H9 (cell line): ENCODE measurements around the gene MRPL23. TPM values are rescaled to one million over a fixed set of nuclear protein-coding genes. Genes with fewer than 3 reads are reported as not detected.

Experiments used
- DNase-seq: peaks from one replicate; pipeline ENCODE4 v3.0.0-alpha.2; 2017
- H2AFZ ChIP-seq: one replicate; pipeline ENCODE4 v1.6.1; 2013; ENCODE audit warnings: mild to moderate bottlenecking, low read length, control low read depth, moderate library complexity
- H2AK5ac ChIP-seq: 2 replicates; pipeline ENCODE4 v1.6.1; 2013; ENCODE audit warnings: low read length, control low read depth, mixed read lengths; ENCODE audit not compliant: insufficient read length
- H2BK120ac ChIP-seq: one replicate; pipeline ENCODE4 v1.6.1; 2013; ENCODE audit warnings: low read depth, mild to moderate bottlenecking, low read length, control low read depth, inconsistent platforms; ENCODE audit not compliant: poor library complexity, severe bottlenecking
- H2BK12ac ChIP-seq: 2 replicates; pipeline ENCODE4 v1.6.1; 2013; ENCODE audit warnings: low read length, control low read depth, mixed read lengths, low read depth; ENCODE audit not compliant: insufficient read length
- H2BK15ac ChIP-seq: 2 replicates; pipeline ENCODE4 v1.6.1; 2013; ENCODE audit warnings: low read depth, low read length, control low read depth
- H2BK20ac ChIP-seq: one replicate; pipeline ENCODE4 v1.6.1; 2013; ENCODE audit warnings: low read depth, mild to moderate bottlenecking, low read length, control low read depth, inconsistent platforms; ENCODE audit not compliant: poor library complexity, severe bottlenecking
- H2BK5ac ChIP-seq: 2 replicates; pipeline ENCODE4 v1.6.1; 2013; ENCODE audit warnings: low read length, control low read depth, mixed read lengths; ENCODE audit not compliant: insufficient read length
- H3K14ac ChIP-seq: 2 replicates; pipeline ENCODE4 v1.6.1; 2013; ENCODE audit warnings: low read length, control low read depth; ENCODE audit not compliant: insufficient read depth
- H3K18ac ChIP-seq: 2 replicates; pipeline ENCODE4 v1.6.1; 2013; ENCODE audit warnings: low read depth, mild to moderate bottlenecking, mixed read lengths, low read length, control low read depth; ENCODE audit not compliant: insufficient read length
- H3K23ac ChIP-seq: 2 replicates; pipeline ENCODE4 v1.6.1; 2013; ENCODE audit warnings: low read length, control low read depth, mixed read lengths, low read depth; ENCODE audit not compliant: insufficient read length
- H3K23me2 ChIP-seq: 2 replicates; pipeline ENCODE4 v1.6.1; 2013; ENCODE audit warnings: low read depth, mild to moderate bottlenecking, mixed read lengths, low read length, control low read depth; ENCODE audit not compliant: insufficient read length, poor library complexity, severe bottlenecking
- H3K27ac ChIP-seq: 2 replicates; pipeline ENCODE4 v1.5.1; 2013; ENCODE audit warnings: low read length, control low read depth, mixed read lengths, low read depth; ENCODE audit not compliant: insufficient read length
- H3K27me3 ChIP-seq: 2 replicates; pipeline ENCODE4 v1.6.1; 2013; ENCODE audit warnings: low read length, control low read depth, inconsistent platforms; ENCODE audit not compliant: insufficient read depth
- H3K4ac ChIP-seq: 2 replicates; pipeline ENCODE4 v1.6.1; 2013; ENCODE audit warnings: low read depth, mild to moderate bottlenecking, control low read depth, inconsistent platforms, low read length, moderate library complexity
- H3K4me1 ChIP-seq: 2 replicates; pipeline ENCODE4 v1.6.1; 2013; ENCODE audit warnings: low read length, control low read depth, inconsistent platforms; ENCODE audit not compliant: insufficient read depth
- H3K4me2 ChIP-seq: 2 replicates; pipeline ENCODE4 v1.6.1; 2013; ENCODE audit warnings: low read length, control low read depth, mixed read lengths; ENCODE audit not compliant: insufficient read length, insufficient read depth
- H3K56ac ChIP-seq: 2 replicates; pipeline ENCODE4 v1.6.1; 2013; ENCODE audit warnings: low read depth, mild to moderate bottlenecking, mixed read lengths, low read length, control low read depth; ENCODE audit not compliant: insufficient read length
- H3K79me1 ChIP-seq: 2 replicates; pipeline ENCODE4 v1.6.1; 2013; ENCODE audit warnings: low read depth, mild to moderate bottlenecking, moderate library complexity, low read length, control low read depth, inconsistent platforms; ENCODE audit not compliant: insufficient read depth, poor library complexity, severe bottlenecking
- H3K79me2 ChIP-seq: 2 replicates; pipeline ENCODE4 v1.6.1; 2013; ENCODE audit warnings: low read length, control low read depth, inconsistent platforms; ENCODE audit not compliant: insufficient read depth
- H3K9ac ChIP-seq: 2 replicates; pipeline ENCODE4 v1.6.1; 2013; ENCODE audit warnings: low read length, control low read depth, mixed read lengths; ENCODE audit not compliant: insufficient read length; ENCODE audit errors: extremely low read depth
- H3K9me3 ChIP-seq: one replicate; pipeline ENCODE4 v1.6.1; 2013; ENCODE audit warnings: low read depth, low read length, inconsistent platforms; ENCODE audit not compliant: control insufficient read depth
- H3T11ph ChIP-seq: one replicate; pipeline ENCODE4 v1.6.1; 2013; ENCODE audit warnings: mild to moderate bottlenecking, low read length, control low read depth, inconsistent platforms
- H4K20me1 ChIP-seq: one replicate; pipeline ENCODE4 v1.6.1; 2013; ENCODE audit not compliant: control insufficient read depth, insufficient read length, insufficient read depth
- H4K5ac ChIP-seq: 2 replicates; pipeline ENCODE4 v1.6.1; 2013; ENCODE audit warnings: low read depth, mild to moderate bottlenecking, mixed read lengths, low read length, control low read depth; ENCODE audit not compliant: insufficient read length
- H4K8ac ChIP-seq: replicated peaks from 2 replicates; pipeline ENCODE4 v1.6.1; 2013; ENCODE audit warnings: low read length, control low read depth, mixed read lengths, low read depth; ENCODE audit not compliant: insufficient read length
- H4K91ac ChIP-seq: 2 replicates; pipeline ENCODE4 v1.6.1; 2013; ENCODE audit warnings: low read depth, mild to moderate bottlenecking, moderate library complexity, mixed read lengths, low read length, control low read depth; ENCODE audit not compliant: insufficient read length
- H3K27ac Mint-ChIP-seq, 3 experiments: 2 replicates in 2 of 3; 3 replicates in 1 of 3; pipeline ENCODE4 v1.8.0; 2020 to 2021; ENCODE audit warnings: mixed read lengths in 3 of 3, mild to moderate bottlenecking in 1 of 3, moderate library complexity in 1 of 3
- H3K27me3 Mint-ChIP-seq: 2 replicates; pipeline ENCODE4 v1.8.0; 2021; ENCODE audit warnings: low read depth, mild to moderate bottlenecking, moderate library complexity, mixed read lengths
- H3K36me3 Mint-ChIP-seq, 3 experiments: 2 replicates in 2 of 3; 3 replicates in 1 of 3; pipeline ENCODE4 v1.8.0; 2020 to 2021; ENCODE audit warnings: low read depth in 3 of 3, mixed read lengths in 3 of 3; ENCODE audit not compliant: insufficient read depth in 1 of 3
- H3K4me1 Mint-ChIP-seq, 2 experiments: 2 replicates each; pipeline ENCODE4 v1.8.0; 2020; ENCODE audit warnings: mixed read lengths in 2 of 2
- H3K4me3 Mint-ChIP-seq, 2 experiments: 2 replicates in 1 of 2; 3 replicates in 1 of 2; pipeline ENCODE4 v1.8.0; 2020 to 2021; ENCODE audit warnings: mild to moderate bottlenecking in 2 of 2, mixed read lengths in 2 of 2, moderate library complexity in 1 of 2
- H3K9me3 Mint-ChIP-seq, 2 experiments: 2 replicates in 1 of 2; 3 replicates in 1 of 2; pipeline ENCODE4 v1.8.0; 2020; ENCODE audit warnings: mild to moderate bottlenecking in 2 of 2, mixed read lengths in 2 of 2, moderate library complexity in 1 of 2
- WGBS: extraction: QIAGEN DNeasy Blood & Tissue Kit; methylation state at CpG from one replicate; pipeline ENCODE4 v1.1.7; 2013; ENCODE audit warnings: missing lambda C conversion rate, low lambda C conversion rate, mixed read lengths; ENCODE audit not compliant: insufficient read length; ENCODE audit errors: extremely low coverage; 5-methylcytosine and 5-hydroxymethylcytosine counted together
- total RNA-seq: library from RNA; stranded (reverse); gene quantifications from 2 replicates; pipeline ENCODE4 v1.2.1, GENCODE V29; 2021
- TF ChIP-seq, protein P1 (sequence below): fragments of 200-600 bp; sonication (generic); conservative IDR thresholded peaks from 3 replicates; pipeline ENCODE4 v1.8.0; 2021; ENCODE audit warnings: antibody characterized with exemption, mild to moderate bottlenecking

The MRPL23 gene
- total RNA-seq, 1 experiment from 2014 or later: 67.3 TPM

DNA sequence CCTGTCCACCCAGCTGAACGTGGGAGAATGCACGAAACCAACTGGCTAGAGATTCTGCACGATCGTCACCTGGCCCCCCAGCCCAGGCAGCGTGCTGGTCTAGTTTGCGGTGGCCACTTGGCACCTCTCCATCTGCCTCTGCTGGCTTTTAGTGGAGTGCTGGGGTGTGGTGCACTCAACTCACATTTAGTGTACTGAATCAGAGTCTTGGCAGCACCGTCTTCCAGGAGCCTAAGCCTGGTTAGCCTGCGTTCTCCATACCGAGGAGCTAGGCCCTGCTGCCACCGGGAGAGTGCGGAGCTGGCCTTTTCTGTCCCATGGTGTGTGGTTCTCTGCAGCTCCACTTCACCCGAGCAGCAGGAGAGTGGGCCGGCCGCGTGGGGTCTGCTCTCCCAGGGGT, 2.8 kb downstream of the MRPL23 start:
- Histone ChIP-seq H3K4ac (no peak overlapping the region), H4K5ac (no peak overlapping the region), H3K79me2 (no peaks in the 10 kb centered on the region), H2BK15ac (no peak overlapping the region), H2AFZ (no peak overlapping the region), H4K8ac (no peak overlapping the region), H2BK20ac (no peak overlapping the region), H4K91ac (no peak overlapping the region), H3K14ac (no peak overlapping the region), H3K18ac (no peak overlapping the region), H3T11ph (no peak overlapping the region), H3K23me2 (no peaks in the 10 kb centered on the region), H3K56ac (no peak overlapping the region), H2BK5ac (no peak overlapping the region), H2BK120ac (no peak overlapping the region), H2BK12ac (no peak overlapping the region), H3K9ac (no peak overlapping the region), H4K20me1 (no peaks in the 10 kb centered on the region), H3K4me1 (no peaks in the 10 kb centered on the region), H3K4me2 (no peak overlapping the region), H2AK5ac (no peak overlapping the region), H3K27me3 (no peaks in the 10 kb centered on the region), H3K9me3 (no peaks in the 10 kb centered on the region), H3K23ac (no peak overlapping the region), H3K27ac (no peak overlapping the region), H3K79me1 (no peaks in the 10 kb centered on the region)
- no peak for DNase-seq
- TF ChIP-seq, protein P1, sequence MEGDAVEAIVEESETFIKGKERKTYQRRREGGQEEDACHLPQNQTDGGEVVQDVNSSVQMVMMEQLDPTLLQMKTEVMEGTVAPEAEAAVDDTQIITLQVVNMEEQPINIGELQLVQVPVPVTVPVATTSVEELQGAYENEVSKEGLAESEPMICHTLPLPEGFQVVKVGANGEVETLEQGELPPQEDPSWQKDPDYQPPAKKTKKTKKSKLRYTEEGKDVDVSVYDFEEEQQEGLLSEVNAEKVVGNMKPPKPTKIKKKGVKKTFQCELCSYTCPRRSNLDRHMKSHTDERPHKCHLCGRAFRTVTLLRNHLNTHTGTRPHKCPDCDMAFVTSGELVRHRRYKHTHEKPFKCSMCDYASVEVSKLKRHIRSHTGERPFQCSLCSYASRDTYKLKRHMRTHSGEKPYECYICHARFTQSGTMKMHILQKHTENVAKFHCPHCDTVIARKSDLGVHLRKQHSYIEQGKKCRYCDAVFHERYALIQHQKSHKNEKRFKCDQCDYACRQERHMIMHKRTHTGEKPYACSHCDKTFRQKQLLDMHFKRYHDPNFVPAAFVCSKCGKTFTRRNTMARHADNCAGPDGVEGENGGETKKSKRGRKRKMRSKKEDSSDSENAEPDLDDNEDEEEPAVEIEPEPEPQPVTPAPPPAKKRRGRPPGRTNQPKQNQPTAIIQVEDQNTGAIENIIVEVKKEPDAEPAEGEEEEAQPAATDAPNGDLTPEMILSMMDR: no peak
- Mint-ChIP-seq H3K9me3 (no peaks in the 10 kb centered on the region), H3K27me3 (no peaks in the 10 kb centered on the region), H3K4me3 (no peak overlapping the region), H3K36me3 (no peaks in the 10 kb centered on the region), H3K4me1 (no peaks in the 10 kb centered on the region), H3K27ac (no peak overlapping the region)
- WGBS: no CpG with 5 or more reads among the region's 15 CpGs
